ENCODE results near the gene VSNL1. TPM values are rescaled to one million over a fixed set of nuclear protein-coding genes. Genes with fewer than 3 reads are reported as not detected.

The VSNL1 gene
- polyA plus RNA-seq, 1 of the 3 experiments (the other 2 are of a cell fraction) = 1.3 TPM

DNA sequence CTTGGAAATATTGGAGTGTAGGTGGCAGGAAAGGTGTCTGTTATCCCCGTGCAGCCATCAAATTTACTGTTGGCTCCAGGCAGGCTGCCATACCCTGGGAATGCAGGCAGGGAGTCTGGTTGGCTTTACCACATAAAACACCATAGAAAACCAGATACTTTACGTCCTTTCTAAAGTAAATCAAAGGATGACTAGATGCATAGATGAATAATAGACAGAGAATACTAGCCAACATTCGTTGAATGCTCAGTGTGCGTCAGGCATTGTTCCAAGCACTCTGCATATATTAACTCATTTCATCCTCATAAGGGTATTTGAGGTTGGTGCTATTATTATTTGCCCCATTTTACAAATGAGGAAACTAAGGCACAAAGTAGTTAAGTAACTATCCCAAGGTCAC, 65.2 kb downstream of the VSNL1 start:
- POLR2A ChIA-PET = no interaction called here
- no peak overlapping the region for H3K4me2 ChIP-seq
- H3K4me1 ChIP-seq (ENCODE audit: control insufficient read depth in 1 of 2, insufficient read depth in 2 of 2, low read depth in 1 of 2, low read length in 1 of 2) = no peaks in the 10 kb centered on the region; a peak in 1 of 4 replicates
- no peaks in the 10 kb centered on the region for H4K20me1 ChIP-seq (ENCODE audit: insufficient read depth)
- no peak overlapping the region for H3K27ac ChIP-seq (ENCODE audit: low read depth in 2 of 2, low read length in 1 of 2)
- H3F3A ChIP-seq (replicated peaks; ENCODE audit: insufficient read depth) = no peaks in the 10 kb centered on the region
- H3K4me3 ChIP-seq (ENCODE audit: low read depth in 2 of 2, low read length in 1 of 2) = no peak overlapping the region
- 72% methylated on average over 4 of the region's 4 CpGs for whole genome bisulfite sequencing (ENCODE audit: low lambda C conversion rate)
- no peaks in the 10 kb centered on the region for H3K36me3 ChIP-seq (replicated peaks in 1 of 2; ENCODE audit: control insufficient read depth in 1 of 2, insufficient read depth in 2 of 2, low read length in 1 of 2)
- CTCF ChIA-PET = interaction anchor here (1.2 kb wide), 1 partner anchor 66 kb away, joined by 3 read pairs; no protein-coding TSS in a partner anchor
- no peaks in the 10 kb centered on the region for H3K9me3 ChIP-seq
- no peaks in the 10 kb centered on the region for H3K79me2 ChIP-seq (ENCODE audit: insufficient read depth)
- no peak for DNase-seq
- no peaks in the 10 kb centered on the region for H3K27me3 ChIP-seq (ENCODE audit: insufficient read depth)
- no peak overlapping the region for H3K9ac ChIP-seq
- H3K9me2 ChIP-seq = no peaks in the 10 kb centered on the region
- H2AFZ ChIP-seq (ENCODE audit: low read depth) = no peak overlapping the region
- TF ChIP-seq, protein P1, sequence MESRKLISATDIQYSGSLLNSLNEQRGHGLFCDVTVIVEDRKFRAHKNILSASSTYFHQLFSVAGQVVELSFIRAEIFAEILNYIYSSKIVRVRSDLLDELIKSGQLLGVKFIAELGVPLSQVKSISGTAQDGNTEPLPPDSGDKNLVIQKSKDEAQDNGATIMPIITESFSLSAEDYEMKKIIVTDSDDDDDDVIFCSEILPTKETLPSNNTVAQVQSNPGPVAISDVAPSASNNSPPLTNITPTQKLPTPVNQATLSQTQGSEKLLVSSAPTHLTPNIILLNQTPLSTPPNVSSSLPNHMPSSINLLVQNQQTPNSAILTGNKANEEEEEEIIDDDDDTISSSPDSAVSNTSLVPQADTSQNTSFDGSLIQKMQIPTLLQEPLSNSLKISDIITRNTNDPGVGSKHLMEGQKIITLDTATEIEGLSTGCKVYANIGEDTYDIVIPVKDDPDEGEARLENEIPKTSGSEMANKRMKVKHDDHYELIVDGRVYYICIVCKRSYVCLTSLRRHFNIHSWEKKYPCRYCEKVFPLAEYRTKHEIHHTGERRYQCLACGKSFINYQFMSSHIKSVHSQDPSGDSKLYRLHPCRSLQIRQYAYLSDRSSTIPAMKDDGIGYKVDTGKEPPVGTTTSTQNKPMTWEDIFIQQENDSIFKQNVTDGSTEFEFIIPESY (IDR thresholded peaks at IDR 0.05; ENCODE audit: borderline replicate concordance, low read depth) = no peak
- no peak for TF ChIP-seq MXI1 (IDR thresholded peaks at IDR 0.05; ENCODE audit: low read depth, low read length)
- no peak for TF ChIP-seq SIN3A (IDR thresholded peaks at IDR 0.05; ENCODE audit: borderline replicate concordance, low read depth, low read length)
- TF ChIP-seq, protein P2, sequence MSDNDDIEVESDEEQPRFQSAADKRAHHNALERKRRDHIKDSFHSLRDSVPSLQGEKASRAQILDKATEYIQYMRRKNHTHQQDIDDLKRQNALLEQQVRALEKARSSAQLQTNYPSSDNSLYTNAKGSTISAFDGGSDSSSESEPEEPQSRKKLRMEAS (IDR thresholded peaks at IDR 0.05; ENCODE audit: low read depth) = no peak
- no peak for TF ChIP-seq FOXM1 (IDR thresholded peaks at IDR 0.05; ENCODE audit: low read depth)
- no peak for TF ChIP-seq EZH2phosphoT487 (IDR thresholded peaks at IDR 0.05; ENCODE audit: borderline replicate concordance, low read depth)
- TF ChIP-seq POLR2AphosphoS5 (IDR thresholded peaks at IDR 0.05; ENCODE audit: low read depth, low read length) = no peak
- TF ChIP-seq RXRA (IDR thresholded peaks at IDR 0.05; ENCODE audit: borderline replicate concordance, low read depth) = no peak
- TF ChIP-seq, protein P3, sequence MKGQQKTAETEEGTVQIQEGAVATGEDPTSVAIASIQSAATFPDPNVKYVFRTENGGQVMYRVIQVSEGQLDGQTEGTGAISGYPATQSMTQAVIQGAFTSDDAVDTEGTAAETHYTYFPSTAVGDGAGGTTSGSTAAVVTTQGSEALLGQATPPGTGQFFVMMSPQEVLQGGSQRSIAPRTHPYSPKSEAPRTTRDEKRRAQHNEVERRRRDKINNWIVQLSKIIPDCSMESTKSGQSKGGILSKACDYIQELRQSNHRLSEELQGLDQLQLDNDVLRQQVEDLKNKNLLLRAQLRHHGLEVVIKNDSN (IDR thresholded peaks at IDR 0.05; ENCODE audit: borderline replicate concordance, low read depth) = no peak
- TF ChIP-seq TEAD4 (IDR thresholded peaks at IDR 0.05; ENCODE audit: borderline replicate concordance, insufficient read depth) = no peak
- TF ChIP-seq, protein P4, sequence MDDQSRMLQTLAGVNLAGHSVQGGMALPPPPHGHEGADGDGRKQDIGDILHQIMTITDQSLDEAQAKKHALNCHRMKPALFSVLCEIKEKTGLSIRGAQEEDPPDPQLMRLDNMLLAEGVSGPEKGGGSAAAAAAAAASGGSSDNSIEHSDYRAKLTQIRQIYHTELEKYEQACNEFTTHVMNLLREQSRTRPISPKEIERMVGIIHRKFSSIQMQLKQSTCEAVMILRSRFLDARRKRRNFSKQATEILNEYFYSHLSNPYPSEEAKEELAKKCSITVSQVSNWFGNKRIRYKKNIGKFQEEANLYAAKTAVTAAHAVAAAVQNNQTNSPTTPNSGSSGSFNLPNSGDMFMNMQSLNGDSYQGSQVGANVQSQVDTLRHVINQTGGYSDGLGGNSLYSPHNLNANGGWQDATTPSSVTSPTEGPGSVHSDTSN (IDR thresholded peaks at IDR 0.05) = no peak
- no peak for TF ChIP-seq RCOR1 (IDR thresholded peaks at IDR 0.05; ENCODE audit: low read length)
- no peak for TF ChIP-seq TAF1 (IDR thresholded peaks at IDR 0.05; ENCODE audit: borderline replicate concordance, low read depth, low read length)
- no peak for TF ChIP-seq EP300 (IDR thresholded peaks at IDR 0.05; ENCODE audit: borderline replicate concordance in 1 of 2, low read depth in 1 of 2, low read length in 1 of 2)

Measured in SK-N-SH (cell line).